Measurements from ENCODE around the gene ACSL4. TPM values are rescaled to one million over a fixed set of nuclear protein-coding genes. Genes with fewer than 3 reads are reported as not detected.
"Not testable (repeated sequence)": the region's sequence is repeated elsewhere in the genome, so short reads cannot be mapped to it uniquely, and the experiment has no call there.

ACSL4 gene
- total and polyA plus RNA-seq, 9 donors, result 14.4 to 26.3 (median 20.9) TPM

- Histone ChIP-seq H3K27me3 (ENCODE audit: control insufficient read depth, insufficient read depth, low read length) (peaks cover 5% of the 10 kb centered on the region), H3K27ac (ENCODE audit: low read length) (no peak overlapping the region), H3K9me3 (replicated peaks; ENCODE audit: control insufficient read depth, low read depth, low read length) (no peaks in the 10 kb centered on the region), H3K4me3 (ENCODE audit: low read length) (no peak overlapping the region), H3K36me3 (ENCODE audit: control insufficient read depth, insufficient read depth, low read length) (no peaks in the 10 kb centered on the region), H3K4me1 (ENCODE audit: control insufficient read depth, insufficient read depth, low read length) (no peaks in the 10 kb centered on the region)
- DNase-seq, result no peak
- no CpG with 5 or more reads among the region's 2 CpGs for WGBS (ENCODE audit: insufficient coverage)
These were observed 27.8 kb upstream of the ACSL4 start for GRCh38 chrX:109760922-109761250.

- H3K27me3 ChIP-seq (ENCODE audit: control insufficient read depth, insufficient read depth, low read length), result peaks cover 5% of the 10 kb centered on the region
- no CpG with 5 or more reads among the region's 5 CpGs for WGBS (ENCODE audit: insufficient coverage)
These were observed 27.3 kb upstream of the ACSL4 start for GRCh38 chrX:109760209-109760921.

GRCh38 chrX:109753256-109753655 lies 20.2 kb upstream of the ACSL4 start:
- no peak overlapping the region for H3K4me3 ChIP-seq (ENCODE audit: low read length)
- no peaks in the 10 kb centered on the region for H3K9me3 ChIP-seq (replicated peaks; ENCODE audit: control insufficient read depth, low read depth, low read length)
- no peaks in the 10 kb centered on the region for H3K36me3 ChIP-seq (ENCODE audit: control insufficient read depth, insufficient read depth, low read length)
- no peak for DNase-seq
- H3K27me3 ChIP-seq (ENCODE audit: control insufficient read depth, insufficient read depth, low read length), result peaks cover 3% of the 10 kb centered on the region
- H3K4me1 ChIP-seq (ENCODE audit: control insufficient read depth, insufficient read depth, low read length), result no peaks in the 10 kb centered on the region
- H3K27ac ChIP-seq (ENCODE audit: low read length), result no peak overlapping the region
- no CpG with 5 or more reads among the region's 4 CpGs for WGBS (ENCODE audit: insufficient coverage)

More at GRCh38 chrX:109760209-109760921, 27.3 kb upstream of the ACSL4 start:
- Histone ChIP-seq H3K27ac (ENCODE audit: low read length) (no peak overlapping the region), H3K4me1 (ENCODE audit: control insufficient read depth, insufficient read depth, low read length) (no peaks in the 10 kb centered on the region), H3K9me3 (replicated peaks; ENCODE audit: control insufficient read depth, low read depth, low read length) (no peaks in the 10 kb centered on the region), H3K36me3 (ENCODE audit: control insufficient read depth, insufficient read depth, low read length) (no peaks in the 10 kb centered on the region), H3K4me3 (ENCODE audit: low read length) (no peak overlapping the region)
- DNase-seq, result no peak

- no peak for DNase-seq
- Histone ChIP-seq H3K36me3 (ENCODE audit: control insufficient read depth, insufficient read depth, low read length) (no peaks in the 10 kb centered on the region), H3K27ac (ENCODE audit: low read length) (no peak overlapping the region), H3K27me3 (ENCODE audit: control insufficient read depth, insufficient read depth, low read length) (peaks cover 3% of the 10 kb centered on the region), H3K4me1 (ENCODE audit: control insufficient read depth, insufficient read depth, low read length) (no peaks in the 10 kb centered on the region), H3K9me3 (replicated peaks; ENCODE audit: control insufficient read depth, low read depth, low read length) (no peaks in the 10 kb centered on the region), H3K4me3 (ENCODE audit: low read length) (no peak overlapping the region)
- no CpG with 5 or more reads among the region's 2 CpGs for WGBS (ENCODE audit: insufficient coverage)
These were observed 18.6 kb upstream of the ACSL4 start for GRCh38 chrX:109751698-109752097.

GRCh38 chrX:109749207-109749606 lies 16.1 kb upstream of the ACSL4 start:
- H3K4me1 ChIP-seq (ENCODE audit: control insufficient read depth, insufficient read depth, low read length), result no peaks in the 10 kb centered on the region
- no peak overlapping the region for H3K27ac ChIP-seq (ENCODE audit: low read length)
- no peaks in the 10 kb centered on the region for H3K36me3 ChIP-seq (ENCODE audit: control insufficient read depth, insufficient read depth, low read length)
- no peaks in the 10 kb centered on the region for H3K9me3 ChIP-seq (replicated peaks; ENCODE audit: control insufficient read depth, low read depth, low read length)
- WGBS (ENCODE audit: insufficient coverage), result 79% methylated on average over 14 of the region's 14 CpGs
- no peak for DNase-seq
- no peak overlapping the region for H3K4me3 ChIP-seq (ENCODE audit: low read length)
- H3K27me3 ChIP-seq (ENCODE audit: control insufficient read depth, insufficient read depth, low read length), result peaks cover 3% of the 10 kb centered on the region

- Histone ChIP-seq H3K9me3 (replicated peaks; ENCODE audit: control insufficient read depth, low read depth, low read length) (no peaks in the 10 kb centered on the region), H3K4me3 (ENCODE audit: low read length) (no peak overlapping the region), H3K4me1 (ENCODE audit: control insufficient read depth, insufficient read depth, low read length) (no peaks in the 10 kb centered on the region), H3K27ac (ENCODE audit: low read length) (no peak overlapping the region), H3K27me3 (ENCODE audit: control insufficient read depth, insufficient read depth, low read length) (peaks cover 5% of the 10 kb centered on the region), H3K36me3 (ENCODE audit: control insufficient read depth, insufficient read depth, low read length) (no peaks in the 10 kb centered on the region)
- no peak for DNase-seq
- 87% methylated on average over 6 of the region's 9 CpGs for WGBS (ENCODE audit: insufficient coverage)
These were observed 14.6 kb upstream of the ACSL4 start for GRCh38 chrX:109747681-109748080.

GRCh38 chrX:109742722-109743121 lies 9.7 kb upstream of the ACSL4 start:
- no peaks in the 10 kb centered on the region for H3K4me1 ChIP-seq (ENCODE audit: control insufficient read depth, insufficient read depth, low read length)
- no CpG with 5 or more reads among the region's 4 CpGs for WGBS (ENCODE audit: insufficient coverage)
- no peak overlapping the region for H3K4me3 ChIP-seq (ENCODE audit: low read length)
- DNase-seq, result no peak
- H3K9me3 ChIP-seq (replicated peaks; ENCODE audit: control insufficient read depth, low read depth, low read length), result no peaks in the 10 kb centered on the region
- H3K27ac ChIP-seq (ENCODE audit: low read length), result no peak overlapping the region
- no peaks in the 10 kb centered on the region for H3K36me3 ChIP-seq (ENCODE audit: control insufficient read depth, insufficient read depth, low read length)
- peaks cover 11% of the 10 kb centered on the region for H3K27me3 ChIP-seq (ENCODE audit: control insufficient read depth, insufficient read depth, low read length)

GRCh38 chrX:109740896-109741295 lies 7.8 kb upstream of the ACSL4 start:
- not testable (repeated sequence) for H3K36me3 ChIP-seq (ENCODE audit: control insufficient read depth, insufficient read depth, low read length)
- WGBS (ENCODE audit: insufficient coverage), result 48% methylated on average over 5 of the region's 11 CpGs

GRCh38 chrX:109740433-109740809 lies 7.4 kb upstream of the ACSL4 start:
- Histone ChIP-seq H3K4me1 (ENCODE audit: control insufficient read depth, insufficient read depth, low read length) (no peaks in the 10 kb centered on the region), H3K36me3 (ENCODE audit: control insufficient read depth, insufficient read depth, low read length) (no peaks in the 10 kb centered on the region), H3K27me3 (ENCODE audit: control insufficient read depth, insufficient read depth, low read length) (peaks cover 11% of the 10 kb centered on the region), H3K9me3 (replicated peaks; ENCODE audit: control insufficient read depth, low read depth, low read length) (no peaks in the 10 kb centered on the region), H3K27ac (ENCODE audit: low read length) (no peak overlapping the region), H3K4me3 (ENCODE audit: low read length) (no peak overlapping the region)
- DNase-seq, result no peak

More at GRCh38 chrX:109740896-109741295, 7.8 kb upstream of the ACSL4 start:
- H3K27me3 ChIP-seq (ENCODE audit: control insufficient read depth, insufficient read depth, low read length), result peaks cover 11% of the 10 kb centered on the region
- not testable (repeated sequence) for H3K27ac ChIP-seq (ENCODE audit: low read length); DNase-seq; H3K4me1 ChIP-seq (ENCODE audit: control insufficient read depth, insufficient read depth, low read length); H3K9me3 ChIP-seq (replicated peaks; ENCODE audit: control insufficient read depth, low read depth, low read length); H3K4me3 ChIP-seq (ENCODE audit: low read length)

- WGBS (ENCODE audit: insufficient coverage), result 64% methylated on average over 3 of the region's 6 CpGs
- H3K36me3 ChIP-seq (ENCODE audit: control insufficient read depth, insufficient read depth, low read length), result no peaks in the 10 kb centered on the region
- no peaks in the 10 kb centered on the region for H3K9me3 ChIP-seq (replicated peaks; ENCODE audit: control insufficient read depth, low read depth, low read length)
- no peak overlapping the region for H3K4me3 ChIP-seq (ENCODE audit: low read length)
- H3K27me3 ChIP-seq (ENCODE audit: control insufficient read depth, insufficient read depth, low read length), result peaks cover 9% of the 10 kb centered on the region
- no peaks in the 10 kb centered on the region for H3K4me1 ChIP-seq (ENCODE audit: control insufficient read depth, insufficient read depth, low read length)
- no peak for DNase-seq
- H3K27ac ChIP-seq (ENCODE audit: low read length), result no peak overlapping the region
These were observed 6.8 kb upstream of the ACSL4 start for GRCh38 chrX:109739625-109740432.

Data from muscle of leg (tissue), 11 donors.